Psoas muscle (tissue), 8 donors: Measurements from ENCODE around the gene VCL. TPM values are rescaled to one million over a fixed set of nuclear protein-coding genes. Genes with fewer than 3 reads are reported as not detected.

Experiments used
- ATAC-seq, 4 donors: fragments of 200-7000 bp; cut with Tn5 transposase; one replicate each; pipeline ENCODE4 v1.9.1; 2020; ENCODE audit warnings: moderate library complexity in 3 of 4, mild to moderate bottlenecking in 2 of 4
- DNase-seq, 2 donors: peaks; one replicate each; pipeline ENCODE4 v3.0.0-alpha.2; 2020
- H3K27ac ChIP-seq: fragments of 200-600 bp; one replicate; pipeline ENCODE4 v1.8.0; 2022
- H3K27me3 ChIP-seq, 3 donors: fragments of 200-600 bp in 1 of 3; one replicate each; pipeline versions ENCODE4 v1.6.1 to v1.8.0; 2013 to 2022; ENCODE audit warnings: low read length in 2 of 3, mild to moderate bottlenecking in 2 of 3, moderate library complexity in 1 of 3; ENCODE audit not compliant: insufficient read depth in 3 of 3
- H3K36me3 ChIP-seq, 2 donors: fragments of 200-600 bp in 1 of 2; one replicate each; pipeline versions ENCODE4 v1.6.1 to v1.8.0; 2013 to 2022; ENCODE audit warnings: low read depth in 1 of 2, mild to moderate bottlenecking in 1 of 2, moderate library complexity in 1 of 2; ENCODE audit not compliant: insufficient read depth in 1 of 2
- H3K4me1 ChIP-seq: fragments of 200-600 bp; one replicate; pipeline ENCODE4 v1.8.0; 2022
- H3K4me3 ChIP-seq: fragments of 200-600 bp; one replicate; pipeline ENCODE4 v1.8.0; 2022; ENCODE audit warnings: mild to moderate bottlenecking
- H3K9me3 ChIP-seq: fragments of 200-600 bp; one replicate; pipeline ENCODE4 v1.8.0; 2022
- WGBS, 3 donors: extraction: QIAGEN DNeasy Blood & Tissue Kit; methylation state at CpG; one replicate each; pipeline versions ENCODE4 v1.1.6 to v1.1.7; 2013; 5-methylcytosine and 5-hydroxymethylcytosine counted together
- intact Hi-C, 2 donors: fragments of 100-400 bp; cut with DNase I; formaldehyde crosslinking; loops; one replicate each; pipeline versions ENCODE4 v1.11.0 to v1.14.2; 2022
- polyA plus RNA-seq, 3 donors: library from polyadenylated mRNA; stranded (reverse); fragments of 200-250 nt; gene quantifications; one replicate each; pipeline ENCODE4 v1.2.3, GENCODE V29; 2013
- total RNA-seq, 4 donors: library from RNA; stranded (reverse); fragmentation: NEBNext Ultra II Directional in 2 of 4; extraction: Animal tissue kit (Norgen Biotek cat#: 25700) in 2 of 4; gene quantifications; one replicate each; pipeline versions ENCODE4 v1.2.1 to v1.2.4, GENCODE V29; 2021 to 2023
- TF ChIP-seq, protein P1 (sequence below): fragments of 200-600 bp; IDR thresholded peaks from one replicate; pipeline ENCODE4 v1.8.0; 2022; ENCODE audit warnings: antibody characterized with exemption
- donor health status: healthy with polysubstance abuse.
- donor health status: DM: no; HTN: no; CAD: no; lungs with moderate emphysema.
- donor health status: Bipolar disorder and iron deficiency.
- donor health status: healthy.
- donor health status: DM: yes; HTN: yes; CAD: no.
- donor health status: DM: no; HTN: no; CAD: no.
- donor health status: DM: no; HTN: no; CAD: no.
- donor health status: DM: yes; HTN: yes; CAD: no.

The VCL gene
- total and polyA plus RNA-seq, 7 donors = 54.5 to 426 (median 93.2) TPM

DNA sequence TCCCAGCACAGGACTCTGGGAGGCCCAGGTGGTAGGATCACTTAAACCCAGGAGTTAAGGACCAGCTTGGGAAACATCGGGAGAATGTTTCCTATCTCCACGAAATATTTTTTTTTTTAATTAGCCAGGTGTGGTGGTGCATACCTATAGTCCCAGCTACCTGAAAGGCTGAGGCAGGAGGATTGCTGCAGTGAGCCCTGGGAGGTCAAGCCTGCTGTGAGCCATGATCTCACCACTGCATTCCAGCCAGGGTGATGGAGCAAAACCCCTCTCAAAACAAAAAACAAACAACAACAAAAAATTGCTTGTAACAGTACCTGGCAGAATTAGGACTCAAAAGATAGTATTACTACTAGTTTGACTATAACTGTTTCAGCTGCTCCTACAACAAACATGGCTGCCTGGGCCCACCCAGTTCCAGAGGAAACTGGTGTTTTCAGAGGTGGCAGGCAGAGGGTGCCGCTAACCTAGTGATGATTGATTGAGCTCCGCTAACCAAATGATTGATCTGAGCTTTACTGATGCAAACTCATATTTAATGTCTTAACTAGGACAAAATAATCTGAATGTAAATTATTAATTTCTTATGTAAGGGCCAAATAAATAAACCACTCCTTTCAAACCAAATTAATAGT, 95.7 kb downstream of the VCL start:
- TF ChIP-seq, protein P1, sequence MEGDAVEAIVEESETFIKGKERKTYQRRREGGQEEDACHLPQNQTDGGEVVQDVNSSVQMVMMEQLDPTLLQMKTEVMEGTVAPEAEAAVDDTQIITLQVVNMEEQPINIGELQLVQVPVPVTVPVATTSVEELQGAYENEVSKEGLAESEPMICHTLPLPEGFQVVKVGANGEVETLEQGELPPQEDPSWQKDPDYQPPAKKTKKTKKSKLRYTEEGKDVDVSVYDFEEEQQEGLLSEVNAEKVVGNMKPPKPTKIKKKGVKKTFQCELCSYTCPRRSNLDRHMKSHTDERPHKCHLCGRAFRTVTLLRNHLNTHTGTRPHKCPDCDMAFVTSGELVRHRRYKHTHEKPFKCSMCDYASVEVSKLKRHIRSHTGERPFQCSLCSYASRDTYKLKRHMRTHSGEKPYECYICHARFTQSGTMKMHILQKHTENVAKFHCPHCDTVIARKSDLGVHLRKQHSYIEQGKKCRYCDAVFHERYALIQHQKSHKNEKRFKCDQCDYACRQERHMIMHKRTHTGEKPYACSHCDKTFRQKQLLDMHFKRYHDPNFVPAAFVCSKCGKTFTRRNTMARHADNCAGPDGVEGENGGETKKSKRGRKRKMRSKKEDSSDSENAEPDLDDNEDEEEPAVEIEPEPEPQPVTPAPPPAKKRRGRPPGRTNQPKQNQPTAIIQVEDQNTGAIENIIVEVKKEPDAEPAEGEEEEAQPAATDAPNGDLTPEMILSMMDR = no peak
- Histone ChIP-seq H3K4me1 (no peaks in the 10 kb centered on the region), H3K36me3 (peaks cover 14 to 100% of the 10 kb centered on the region in 2 donors), H3K9me3 (no peaks in the 10 kb centered on the region), H3K27me3 (no peaks in the 10 kb centered on the region), H3K27ac (no peak overlapping the region), H3K4me3 (no peak overlapping the region)
- no peak for DNase-seq
- 93 to 98% (median 96%) methylated on average over 4 of the region's 4 CpGs for WGBS, 3 donors
- no peak for ATAC-seq
- intact Hi-C loops = no loop called here

DNA sequence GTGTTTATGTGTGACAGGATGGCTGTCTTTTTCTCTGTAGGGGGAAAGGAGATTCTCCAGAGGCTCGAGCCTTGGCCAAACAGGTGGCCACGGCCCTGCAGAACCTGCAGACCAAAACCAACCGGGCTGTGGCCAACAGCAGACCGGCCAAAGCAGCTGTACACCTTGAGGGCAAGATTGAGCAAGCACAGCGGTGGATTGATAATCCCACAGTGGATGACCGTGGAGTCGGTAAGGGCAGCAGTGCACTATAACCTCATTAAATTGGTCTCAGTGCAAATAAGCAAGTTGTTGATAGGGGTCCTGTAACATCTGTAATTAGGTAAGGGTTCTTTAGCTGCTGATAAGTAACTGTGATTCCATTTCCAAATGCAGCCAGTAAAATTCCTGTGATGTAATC, 96.3 kb downstream of the VCL start:
- Histone ChIP-seq H3K27me3 (no peaks in the 10 kb centered on the region), H3K36me3 (peaks cover 17 to 100% of the 10 kb centered on the region in 2 donors), H3K27ac (no peak overlapping the region), H3K4me1 (no peaks in the 10 kb centered on the region), H3K9me3 (no peaks in the 10 kb centered on the region), H3K4me3 (no peak overlapping the region)
- intact Hi-C loops = no loop called here
- TF ChIP-seq, protein P1 = no peak
- DNase-seq (no peak), ATAC-seq (no peak)
- WGBS, 3 donors = 91 to 93% (median 92%) methylated on average over 7 of the region's 7 CpGs

DNA sequence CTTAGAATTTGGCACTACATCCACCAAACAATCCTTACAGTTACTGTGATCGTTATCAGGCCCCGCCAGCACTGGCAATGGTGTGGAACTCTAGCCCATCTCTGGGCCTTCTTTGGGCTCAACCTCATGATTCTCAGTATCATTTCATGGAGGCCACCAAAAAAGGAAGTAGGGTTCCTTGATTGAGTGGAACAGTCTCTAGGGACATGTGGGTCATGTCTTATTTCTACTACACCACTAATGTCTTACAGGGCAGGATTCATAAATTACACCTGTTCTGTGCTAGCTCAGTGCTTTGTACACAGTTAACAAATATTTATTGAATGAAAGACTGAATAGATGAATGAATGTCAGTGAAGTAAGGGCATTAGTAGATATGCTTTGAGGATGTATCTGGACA, 98.9 kb downstream of the VCL start:
- Histone ChIP-seq H3K9me3 (no peaks in the 10 kb centered on the region), H3K4me1 (no peaks in the 10 kb centered on the region), H3K27ac (no peak overlapping the region), H3K27me3 (no peaks in the 10 kb centered on the region), H3K4me3 (no peak overlapping the region), H3K36me3 (peaks cover 21 to 98% of the 10 kb centered on the region in 2 donors)
- WGBS, 3 donors = 87 to 95% (median 89%) methylated on average over 2 of the region's 2 CpGs
- DNase-seq (no peak), ATAC-seq (peak in 1 of 4 donors; percentile 24)
- intact Hi-C loops = no loop called here
- TF ChIP-seq, protein P1 = no peak

DNA sequence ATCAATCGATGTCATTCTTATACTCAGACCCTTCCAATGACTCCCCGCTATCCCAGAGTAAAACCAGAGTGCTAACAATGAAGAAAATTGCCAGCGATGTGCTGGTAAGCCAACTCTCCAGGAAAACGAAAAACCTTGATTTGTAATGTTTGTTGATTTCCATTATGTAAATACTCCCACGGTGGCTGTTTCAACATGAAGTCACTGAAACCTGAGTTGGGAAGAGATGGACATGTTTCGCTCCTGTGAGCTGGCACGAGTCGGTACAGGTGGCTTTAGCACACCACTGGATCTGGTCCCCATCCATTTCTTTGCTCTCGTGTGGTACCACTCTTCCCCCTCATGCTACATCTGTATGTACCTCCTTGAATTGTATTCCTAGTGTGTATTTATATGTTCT, 99.9 kb downstream of the VCL start:
- Histone ChIP-seq H3K4me3 (no peak overlapping the region), H3K27ac (no peak overlapping the region), H3K4me1 (no peaks in the 10 kb centered on the region), H3K27me3 (no peaks in the 10 kb centered on the region), H3K9me3 (no peaks in the 10 kb centered on the region), H3K36me3 (peaks cover 21 to 98% of the 10 kb centered on the region in 2 donors)
- peak in 2 of 4 donors; percentile 16 to 22 for ATAC-seq
- intact Hi-C loops = no loop called here
- TF ChIP-seq, protein P1 = no peak
- WGBS, 3 donors = 81 to 91% (median 91%) methylated on average over 9 of the region's 9 CpGs
- DNase-seq = no peak

DNA sequence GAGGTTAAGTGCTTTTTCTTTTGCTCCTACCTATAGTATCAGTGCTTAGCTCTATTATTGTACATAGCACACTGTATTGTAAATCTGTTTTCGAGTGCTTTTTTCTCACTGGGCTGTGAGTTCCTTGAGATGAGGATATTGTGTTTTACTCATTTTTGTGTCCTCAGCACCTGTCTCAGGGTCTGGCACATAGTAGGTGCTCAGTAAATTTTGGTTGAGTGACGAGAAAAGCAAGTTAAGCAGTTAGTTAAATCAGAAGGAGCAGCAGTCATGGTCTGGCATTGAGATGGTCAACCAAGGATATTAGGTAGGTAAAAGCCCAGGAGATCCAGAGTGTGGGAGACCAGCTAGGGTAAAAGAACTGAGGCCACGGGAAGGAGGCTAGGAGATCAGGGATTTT, 101.5 kb downstream of the VCL start:
- 90 to 93% (median 91%) methylated on average over 3 of the region's 3 CpGs for WGBS, 3 donors

More for the DNA sequence above, 101.5 kb downstream of the VCL start:
- Histone ChIP-seq H3K9me3 (no peaks in the 10 kb centered on the region), H3K27me3 (no peaks in the 10 kb centered on the region), H3K36me3 (peaks cover 23 to 96% of the 10 kb centered on the region in 2 donors), H3K4me3 (no peak overlapping the region), H3K4me1 (peaks cover 5% of the 10 kb centered on the region), H3K27ac (no peak overlapping the region)
- no peak for DNase-seq
- intact Hi-C loops = no loop called here
- TF ChIP-seq, protein P1 = no peak
- ATAC-seq = no peak
